Ecto neural progenitor cell (in vitro differentiated cells): Measurements from ENCODE around the gene ZNF497.

Experiments used
- DNase-seq: peaks from one replicate; pipeline ENCODE4 v3.0.0-alpha.2; 2018; ENCODE audit warnings: low spot score

The ZNF497 gene

GRCh38 chr19:58307736-58308135 lies 54.8 kb downstream of the ZNF497 start:
- no peak for DNase-seq

GRCh38 chr19:58305932-58306323 lies 56.6 kb downstream of the ZNF497 start:
- no peak for DNase-seq

- peak; percentile 94 for DNase-seq
Measured at GRCh38 chr19:58305065-58305931, 57.3 kb downstream of the ZNF497 start, which contains the start of gene ERVK3-1. ERVK3-1 (plus strand) TSS chr19:58305377; CDS start chr19:58312169, 6,792 bp downstream.

GRCh38 chr19:58304748-58305064 lies 57.8 kb downstream of the ZNF497 start:
- DNase-seq, result no peak
